IMR-90 (cell line): ENCODE results near the gene LFNG. TPM values are rescaled to one million over a fixed set of nuclear protein-coding genes. Genes with fewer than 3 reads are reported as not detected.

Source experiments
- ATAC-seq: fragments of 200-7000 bp; cut with Tn5 transposase; 2 replicates; pipeline ENCODE4 v1.9.1; 2020; ENCODE audit warnings: low read depth, mild to moderate bottlenecking, moderate library complexity
- BruUV-seq: library from RNA; stranded (reverse); fragments of 400-500 nt; replicated peaks from 2 replicates; lab custom pipeline; 2021; lab: Mats Ljungman, UMichigan
- CTCF ChIA-PET: fragments of 300-600 bp; formaldehyde crosslinking; extraction: SDS; loops from one replicate; lab custom pipeline; 2021; ENCODE audit warnings: antibody characterized with exemption; lab: Yijun Ruan, JAX
- POLR2A ChIA-PET: fragments of 300-600 bp; sonication (Branson Sonifier 250); formaldehyde crosslinking; loops from one replicate; lab custom pipeline; 2022; ENCODE audit warnings: antibody characterized with exemption; ENCODE audit not compliant: unreplicated experiment; lab: Charles Lee
- DNase-seq: peaks from one replicate; pipeline ENCODE4 v3.0.0; 2013
- H2AFZ ChIP-seq: replicated peaks from 2 replicates; pipeline ENCODE3; 2013; ENCODE audit warnings: low read length, mild to moderate bottlenecking; ENCODE audit not compliant: poor library complexity
- H2AK5ac ChIP-seq: 2 replicates; pipeline ENCODE4 v1.6.1; 2013; ENCODE audit warnings: low read depth, low read length, inconsistent platforms
- H2AK9ac ChIP-seq: replicated peaks from 2 replicates; pipeline ENCODE3; 2013; ENCODE audit warnings: mild to moderate bottlenecking, low read depth, low read length, moderate library complexity; ENCODE audit not compliant: poor library complexity
- H2BK120ac ChIP-seq: 2 replicates; pipeline ENCODE4 v1.6.1; 2013; ENCODE audit warnings: low read depth, low read length, inconsistent platforms
- H2BK15ac ChIP-seq: 3 replicates; pipeline ENCODE4 v1.6.1; 2013; ENCODE audit warnings: low read depth, low read length, inconsistent platforms
- H2BK20ac ChIP-seq: 2 replicates; pipeline ENCODE4 v1.6.1; 2013; ENCODE audit warnings: low read depth, mild to moderate bottlenecking, inconsistent platforms, low read length, moderate library complexity
- H2BK5ac ChIP-seq: 2 replicates; pipeline ENCODE4 v1.6.1; 2013; ENCODE audit warnings: mild to moderate bottlenecking, low read depth, low read length, inconsistent platforms; ENCODE audit not compliant: poor library complexity, severe bottlenecking
- H3K14ac ChIP-seq: replicated peaks from 2 replicates; pipeline ENCODE4 v1.6.1; 2013; ENCODE audit warnings: low read depth, low read length, inconsistent platforms
- H3K18ac ChIP-seq: 2 replicates; pipeline ENCODE4 v1.6.1; 2013; ENCODE audit warnings: low read depth, low read length, control low read depth
- H3K23ac ChIP-seq: 2 replicates; pipeline ENCODE4 v1.6.1; 2013; ENCODE audit warnings: low read depth, low read length, inconsistent platforms
- H3K27ac ChIP-seq: 2 replicates; pipeline ENCODE4 v1.5.1; 2013; ENCODE audit warnings: mild to moderate bottlenecking, control low read depth, low read length; ENCODE audit not compliant: insufficient read depth
- H3K27me3 ChIP-seq: 2 replicates; pipeline ENCODE4 v1.6.1; 2013; ENCODE audit warnings: low read length; ENCODE audit not compliant: control insufficient read depth, insufficient read depth
- H3K36me3 ChIP-seq: 2 replicates; pipeline ENCODE4 v1.6.1; 2013; ENCODE audit warnings: low read length, mixed read lengths; ENCODE audit not compliant: control insufficient read depth, insufficient read depth
- H3K4ac ChIP-seq: 2 replicates; pipeline ENCODE4 v1.6.1; 2013; ENCODE audit warnings: low read depth, low read length, inconsistent platforms
- H3K4me1 ChIP-seq: 2 replicates; pipeline ENCODE4 v1.6.1; 2013; ENCODE audit warnings: low read length, mixed read lengths; ENCODE audit not compliant: control insufficient read depth, insufficient read depth
- H3K4me2 ChIP-seq: 2 replicates; pipeline ENCODE4 v1.6.1; 2013; ENCODE audit warnings: low read depth, mild to moderate bottlenecking, control low read depth, low read length, moderate library complexity
- H3K4me3 ChIP-seq: 2 replicates; pipeline ENCODE4 v1.5.1; 2013; ENCODE audit warnings: low read depth, mild to moderate bottlenecking, control low read depth, low read length, moderate library complexity; ENCODE audit not compliant: insufficient read depth
- H3K56ac ChIP-seq: 2 replicates; pipeline ENCODE4 v1.6.1; 2013; ENCODE audit warnings: low read length, inconsistent platforms; ENCODE audit not compliant: insufficient read depth; ENCODE audit errors: extremely low read depth
- H3K79me1 ChIP-seq, 2 experiments: 2 replicates each; pipeline ENCODE4 v1.6.1; 2013; ENCODE audit warnings: low read length in 2 of 2, inconsistent platforms in 1 of 2, low read depth in 1 of 2
- H3K9ac ChIP-seq: 2 replicates; pipeline ENCODE4 v1.6.1; 2013; ENCODE audit warnings: low read depth, low read length, control low read depth
- H3K9me1 ChIP-seq: 2 replicates; pipeline ENCODE4 v1.6.1; 2013; ENCODE audit warnings: low read length, inconsistent platforms; ENCODE audit not compliant: insufficient read depth
- H3K9me3 ChIP-seq: 2 replicates; pipeline ENCODE4 v1.6.1; 2013; ENCODE audit warnings: low read length; ENCODE audit not compliant: control insufficient read depth, insufficient read depth
- H4K20me1 ChIP-seq: 2 replicates; pipeline ENCODE4 v1.6.1; 2013; ENCODE audit warnings: low read length, inconsistent platforms; ENCODE audit not compliant: insufficient read depth
- H4K5ac ChIP-seq: 2 replicates; pipeline ENCODE4 v1.6.1; 2013; ENCODE audit warnings: mild to moderate bottlenecking, low read depth, low read length, control low read depth
- H4K8ac ChIP-seq, 2 experiments: 2 replicates each; pipeline ENCODE4 v1.6.1; 2013; ENCODE audit warnings: low read depth in 2 of 2, low read length in 2 of 2, control low read depth in 1 of 2, inconsistent platforms in 1 of 2
- H4K91ac ChIP-seq: 2 replicates; pipeline ENCODE4 v1.6.1; 2013; ENCODE audit warnings: low read depth, low read length, inconsistent platforms; ENCODE audit not compliant: insufficient read depth
- BHLHE40 ChIP-seq: fragments of 150-350 bp; IDR thresholded peaks from 2 replicates; pipeline ENCODE4 v1.6.1; 2016; ENCODE audit warnings: mild to moderate bottlenecking, low read depth, low read length
- CEBPB ChIP-seq: IDR thresholded peaks from 2 replicates; pipeline ENCODE4 v1.6.1; 2012; ENCODE audit warnings: low read depth, low read length, improper control_type of control experiment
- CHD1 ChIP-seq: IDR thresholded peaks from 2 replicates; pipeline ENCODE4 v1.6.1; 2012; ENCODE audit warnings: low read depth, low read length, improper control_type of control experiment
- CTCF ChIP-seq: conservative IDR thresholded peaks from 2 replicates; pipeline ENCODE4 v1.5.1; 2012; ENCODE audit warnings: mild to moderate bottlenecking, low read depth, low read length, improper control_type of control experiment
- FOS ChIP-seq: fragments of 150-350 bp; IDR thresholded peaks from 2 replicates; pipeline ENCODE4 v1.6.1; 2016; ENCODE audit warnings: low read depth, low read length
- MAFK ChIP-seq: IDR thresholded peaks from 2 replicates; pipeline ENCODE4 v1.6.1; 2012; ENCODE audit warnings: low read depth, low read length, improper control_type of control experiment
- MAZ ChIP-seq: IDR thresholded peaks from 2 replicates; pipeline ENCODE4 v1.6.1; 2012; ENCODE audit warnings: low read depth, mild to moderate bottlenecking, low read length, improper control_type of control experiment, moderate library complexity, borderline replicate concordance
- MXI1 ChIP-seq: IDR thresholded peaks from 2 replicates; pipeline ENCODE4 v1.6.1; 2012; ENCODE audit warnings: low read depth, mild to moderate bottlenecking, low read length, moderate library complexity, borderline replicate concordance
- POLR2A ChIP-seq: IDR thresholded peaks from 2 replicates; pipeline ENCODE4 v1.6.1; 2012; ENCODE audit warnings: mild to moderate bottlenecking, low read depth, low read length
- RAD21 ChIP-seq: IDR thresholded peaks from 2 replicates; pipeline ENCODE4 v1.6.1; 2012; ENCODE audit warnings: low read length, improper control_type of control experiment
- RCOR1 ChIP-seq: IDR thresholded peaks from 2 replicates; pipeline ENCODE4 v1.6.1; 2012; ENCODE audit warnings: mild to moderate bottlenecking, low read length, improper control_type of control experiment; ENCODE audit not compliant: insufficient replicate concordance
- RFX5 ChIP-seq: IDR thresholded peaks from 2 replicates; pipeline ENCODE4 v1.8.0; 2012; ENCODE audit warnings: low read depth, mild to moderate bottlenecking, low read length, moderate library complexity
- SMC3 ChIP-seq: fragments of 150-350 bp; IDR thresholded peaks from 2 replicates; pipeline ENCODE4 v1.6.1; 2016; ENCODE audit warnings: low read depth, mild to moderate bottlenecking, antibody characterized with exemption, low read length, moderate library complexity
- USF2 ChIP-seq: fragments of 150-350 bp; IDR thresholded peaks from 2 replicates; pipeline ENCODE4 v1.6.1; 2017; ENCODE audit warnings: mild to moderate bottlenecking, antibody characterized with exemption, low read length, low read depth
- WGBS, 2 experiments: methylation state at CpG; one replicate each; pipeline versions ENCODE4 v1.1.5 to v1.1.7; 2013; ENCODE audit warnings: missing lambda C conversion rate in 2 of 2; ENCODE audit not compliant: insufficient read length in 1 of 2; ENCODE audit errors: extremely low coverage in 2 of 2; 5-methylcytosine and 5-hydroxymethylcytosine counted together
- dilution Hi-C: fragments of 300-500 bp; cut with HindIII; formaldehyde crosslinking; loops from one replicate; pipeline ENCODE4 v1.14.3; 2018; ENCODE audit warnings: low sequenced_read_pairs; ENCODE audit not compliant: unreplicated experiment
- in situ Hi-C: fragments of 300-500 bp; cut with MboI; formaldehyde crosslinking; loops from 3 replicates; pipeline ENCODE4 v1.14.3; 2019; ENCODE audit warnings: low sequenced_read_pairs, inconsistent platforms, mixed read lengths
- intact Hi-C: fragments of 100-400 bp; cut with micrococcal nuclease; formaldehyde crosslinking; loops from 2 replicates; pipeline ENCODE4 v1.10.0; 2022
- polyA plus RNA-seq, 3 experiments: library from polyadenylated mRNA; depleted of rRNA; stranded (reverse); fragments of >200 nt; gene quantifications; 2 replicates each; pipeline ENCODE4 v1.2.3, GENCODE V29; 2012; ENCODE audit warnings: low replicate concordance in 1 of 3
- total RNA-seq: library from RNA; depleted of rRNA; stranded (reverse); fragments of >200 nt; gene quantifications from 2 replicates; pipeline ENCODE4 v1.2.3, GENCODE V29; 2012

Gene LFNG
- total and polyA plus RNA-seq, 2 of the 4 experiments (the other 2 are of a cell fraction) = 1.8 to 5.1 TPM

GRCh38 chr7:2513702-2514101, 5.9 kb upstream of the LFNG start:
- H2AFZ ChIP-seq = no peak overlapping the region
- H4K5ac ChIP-seq = no peak overlapping the region
- no peak overlapping the region for H2BK120ac ChIP-seq
- TF ChIP-seq POLR2A (no peak), MAFK (no peak), USF2 (no peak), BHLHE40 (no peak), MAZ (no peak), SMC3 (no peak), CHD1 (no peak), RAD21 (no peak), FOS (no peak), MXI1 (no peak), CEBPB (no peak), RFX5 (no peak), CTCF (no peak), RCOR1 (no peak)
- ChIA-PET POLR2A (no interaction called here), CTCF (no interaction called here)
- peaks cover 1% of the 10 kb centered on the region; the same call in 1 of the 2 replicates for H3K27me3 ChIP-seq
- no peak for DNase-seq
- H3K56ac ChIP-seq = no peak overlapping the region
- no peak overlapping the region for H3K14ac ChIP-seq
- ATAC-seq = no peak
- peaks cover 0 to 3% of the 10 kb centered on the region in 2 experiments; a peak in 2 of 4 replicates for H3K79me1 ChIP-seq
- H3K9ac ChIP-seq = no peak overlapping the region
- peaks cover 16% of the 10 kb centered on the region for H3K9me1 ChIP-seq
- no peak overlapping the region for H2BK5ac ChIP-seq
- H3K4me3 ChIP-seq = no peak overlapping the region
- H4K8ac ChIP-seq = no peak overlapping the region
- 80% methylated on average over 2 of the region's 7 CpGs; no CpG with 5 or more reads in 1 of the 2 experiments for WGBS, 2 experiments
- in situ Hi-C loops = no loop called here
- H4K20me1 ChIP-seq = no peaks in the 10 kb centered on the region
- H2BK20ac ChIP-seq = no peak overlapping the region
- H2AK9ac ChIP-seq = no peak overlapping the region
- no peak overlapping the region for H4K91ac ChIP-seq
- peaks cover 23% of the 10 kb centered on the region for H3K4me1 ChIP-seq
- dilution Hi-C loops = no loop called here
- no peaks in the 10 kb centered on the region for H3K9me3 ChIP-seq
- no peak overlapping the region for H3K18ac ChIP-seq
- H2BK15ac ChIP-seq = no peak overlapping the region
- no peak overlapping the region for H3K23ac ChIP-seq
- H3K4ac ChIP-seq = no peak overlapping the region
- no TSS peak for BruUV-seq
- intact Hi-C loops = no loop called here
- H3K4me2 ChIP-seq = no peak overlapping the region
- H2AK5ac ChIP-seq = no peak overlapping the region
- no peaks in the 10 kb centered on the region for H3K36me3 ChIP-seq
- no peak overlapping the region for H3K27ac ChIP-seq
